Stimulated activated CD4-positive, alpha-beta T cell treated with anti-CD3 and anti-CD28 coated beads, Interleukin-4, amount 100 ng/mL, for 1 hour (primary cell): ENCODE measurements around the gene INSM2.

Source experiments
- DNase-seq: peaks from one replicate; pipeline ENCODE4 v3.0.0-alpha.2; 2020

Gene INSM2

GRCh38 chr14:35533357-35534207 is at the start of gene INSM2:
INSM2 (plus strand) TSS chr14:35534164; CDS start chr14:35534253, 89 bp downstream.
- DNase-seq: peak; percentile 77

GRCh38 chr14:35492569-35493014 is 41.4 kb upstream of the INSM2 start:
- no peak for DNase-seq

- DNase-seq: no peak
These were observed 38.7 kb upstream of the INSM2 start for GRCh38 chr14:35495278-35495677.

- no peak for DNase-seq
These were observed 34.8 kb upstream of the INSM2 start for GRCh38 chr14:35499180-35499579.

- DNase-seq: no peak
These were observed 30.3 kb upstream of the INSM2 start for GRCh38 chr14:35503646-35504045.

GRCh38 chr14:35504260-35504659 is 29.7 kb upstream of the INSM2 start:
- DNase-seq: no peak

- no peak for DNase-seq
These were observed 27.5 kb upstream of the INSM2 start for GRCh38 chr14:35506461-35506860.

- DNase-seq: no peak
These were observed 27.0 kb upstream of the INSM2 start for GRCh38 chr14:35506927-35507326.

- no peak for DNase-seq
These were observed 24.1 kb upstream of the INSM2 start for GRCh38 chr14:35509846-35510245.

- no peak for DNase-seq
These were observed 21.2 kb upstream of the INSM2 start for GRCh38 chr14:35512765-35513164.

- no peak for DNase-seq
These were observed 18.0 kb upstream of the INSM2 start for GRCh38 chr14:35515916-35516315.

GRCh38 chr14:35519986-35520385 is 14.0 kb upstream of the INSM2 start:
- DNase-seq: no peak

GRCh38 chr14:35525695-35526094 is 8.3 kb upstream of the INSM2 start:
- no peak for DNase-seq

GRCh38 chr14:35526962-35527361 is 7.0 kb upstream of the INSM2 start:
- no peak for DNase-seq

- DNase-seq: no peak
These were observed 1.8 kb upstream of the INSM2 start for GRCh38 chr14:35531960-35532747.

GRCh38 chr14:35532783-35533356 is 1.1 kb upstream of the INSM2 start:
- DNase-seq: no peak

- DNase-seq: peak; percentile 19
These were observed 376 bp downstream of the INSM2 start for GRCh38 chr14:35534208-35534872.

- peak; percentile 64 for DNase-seq
These were observed 1.0 kb downstream of the INSM2 start for GRCh38 chr14:35534873-35535482.

GRCh38 chr14:35535483-35536112 is 1.6 kb downstream of the INSM2 start:
- no peak for DNase-seq

- DNase-seq: no peak
These were observed 6.0 kb downstream of the INSM2 start for GRCh38 chr14:35539969-35540368.

GRCh38 chr14:35543006-35543405 is 9.0 kb downstream of the INSM2 start:
- DNase-seq: no peak

- no peak for DNase-seq
These were observed 15.6 kb downstream of the INSM2 start for GRCh38 chr14:35549551-35549950.
